Small intestine (tissue), 7 donors: ENCODE measurements around the gene HS3ST1. TPM values are rescaled to one million over a fixed set of nuclear protein-coding genes. Genes with fewer than 3 reads are reported as not detected.
A peak's percentile ranks its signal among the peaks of the same experiment; 100 is the strongest.

ENCODE experiments used
- DNase-seq, 2 donors: peaks; one replicate each; pipeline versions ENCODE4 v3.0.0 to v3.0.0-alpha.2; 2013
- FAIRE-seq: peaks from 2 replicates; lab custom pipeline; 2012; peaks lifted over from hg19 to GRCh38; lab: Jason Lieb, UNC
- H3K27ac ChIP-seq, 3 donors: one replicate each; pipeline ENCODE4 v1.5.1; 2013; ENCODE audit warnings: low read length in 2 of 3, mild to moderate bottlenecking in 2 of 3, control low read depth in 1 of 3, inconsistent platforms in 1 of 3, low read depth in 1 of 3, moderate library complexity in 1 of 3
- H3K27me3 ChIP-seq, 3 donors: one replicate each; pipeline ENCODE4 v1.6.1; 2013; ENCODE audit warnings: low read length in 3 of 3, inconsistent platforms in 1 of 3; ENCODE audit not compliant: control insufficient read depth in 3 of 3, insufficient read depth in 3 of 3
- H3K36me3 ChIP-seq, 3 donors: one replicate each; pipeline ENCODE4 v1.6.1; 2013; ENCODE audit warnings: low read length in 3 of 3, inconsistent platforms in 1 of 3, low read depth in 1 of 3, mild to moderate bottlenecking in 1 of 3, moderate library complexity in 1 of 3; ENCODE audit not compliant: control insufficient read depth in 3 of 3, insufficient read depth in 2 of 3
- H3K4me1 ChIP-seq, 3 donors: one replicate each; pipeline ENCODE4 v1.6.1; 2013; ENCODE audit warnings: low read length in 2 of 3, inconsistent platforms in 1 of 3, low read depth in 1 of 3, mild to moderate bottlenecking in 1 of 3, moderate library complexity in 1 of 3; ENCODE audit not compliant: control insufficient read depth in 3 of 3, insufficient read depth in 2 of 3
- H3K4me3 ChIP-seq, 3 donors: one replicate each; pipeline ENCODE4 v1.5.1; 2013; ENCODE audit warnings: low read length in 3 of 3, control low read depth in 1 of 3, inconsistent platforms in 1 of 3, low read depth in 1 of 3, mild to moderate bottlenecking in 1 of 3, moderate library complexity in 1 of 3
- H3K9me3 ChIP-seq, 2 donors: one replicate each; pipeline ENCODE4 v1.6.1; 2013; ENCODE audit warnings: low read depth in 1 of 2, low read length in 1 of 2; ENCODE audit not compliant: control insufficient read depth in 2 of 2, insufficient read depth in 1 of 2
- WGBS, 3 donors: extraction: QIAGEN DNeasy Blood & Tissue Kit; methylation state at CpG; one replicate each; pipeline ENCODE4 v1.1.7; 2013; 5-methylcytosine and 5-hydroxymethylcytosine counted together
- polyA plus RNA-seq, 4 donors: library from polyadenylated mRNA; stranded (reverse) in 3 of 4; unstranded in 1 of 4; fragments of 200-250 nt in 3 of 4; fragments of 120-200 nt in 1 of 4; gene quantifications; one replicate each; pipeline versions ENCODE4 v1.2.1 to v1.2.3, GENCODE V29; 2013
- donor health status: healthy with polysubstance abuse.
- donor health status: control.
- donor health status: control.
- donor health status: Bipolar disorder and iron deficiency.
- donor health status: healthy.

HS3ST1 gene
- polyA plus RNA-seq, 4 donors = 1.1 to 5.1 (median 1.1) TPM

GRCh38 chr4:11429699-11430045 is 978 bp upstream of the HS3ST1 start:
- H3K27ac ChIP-seq = peak overlapping the region in 2 of 3 donors; percentile 94 to 99

GRCh38 chr4:11428899-11429698 is 405 bp upstream of the HS3ST1 start:
- Histone ChIP-seq H3K4me1 (peaks cover 0 to 18% (median 5%) of the 10 kb centered on the region in 3 donors), H3K27me3 (peaks cover 0 to 33% (median 5%) of the 10 kb centered on the region in 3 donors), H3K9me3 (no peaks in the 10 kb centered on the region), H3K4me3 (peak overlapping the region; percentile 58 to 71 (median 68)), H3K36me3 (no peaks in the 10 kb centered on the region), H3K27ac (peak overlapping the region; percentile 69 to 99 (median 94))
- peak; percentile 91 to 95 for DNase-seq
- FAIRE-seq = no peak
- 2% methylated on average over 51 to 64 of the region's 64 CpGs for WGBS, 3 donors

More at GRCh38 chr4:11429699-11430045, 978 bp upstream of the HS3ST1 start:
- peaks cover 0 to 33% (median 5%) of the 10 kb centered on the region in 3 donors for H3K27me3 ChIP-seq
- H3K9me3 ChIP-seq = no peaks in the 10 kb centered on the region
- DNase-seq (peak in 1 of 2 donors; percentile 42), FAIRE-seq (peak; percentile 39)
- WGBS, 3 donors = 6 to 20% (median 18%) methylated on average over 8 of the region's 8 CpGs
- peak overlapping the region in 2 of 3 donors; percentile 68 to 71 for H3K4me3 ChIP-seq
- peaks cover 0 to 18% (median 5%) of the 10 kb centered on the region in 3 donors for H3K4me1 ChIP-seq
- H3K36me3 ChIP-seq = no peaks in the 10 kb centered on the region

GRCh38 chr4:11427121-11427996 is 1.3 kb downstream of the HS3ST1 start:
- 7 to 37% (median 27%) methylated on average over 37 to 45 of the region's 45 CpGs for WGBS, 3 donors
- DNase-seq (peak in 1 of 2 donors; percentile 33), FAIRE-seq (no peak)
- no peaks in the 10 kb centered on the region for H3K9me3 ChIP-seq
- peaks cover 0 to 33% (median 5%) of the 10 kb centered on the region in 3 donors for H3K27me3 ChIP-seq
- peaks cover 0 to 18% (median 5%) of the 10 kb centered on the region in 3 donors for H3K4me1 ChIP-seq
- H3K4me3 ChIP-seq = peak overlapping the region; percentile 4 to 71 (median 68)
- H3K27ac ChIP-seq = no peak overlapping the region
- H3K36me3 ChIP-seq = no peaks in the 10 kb centered on the region

DNA sequence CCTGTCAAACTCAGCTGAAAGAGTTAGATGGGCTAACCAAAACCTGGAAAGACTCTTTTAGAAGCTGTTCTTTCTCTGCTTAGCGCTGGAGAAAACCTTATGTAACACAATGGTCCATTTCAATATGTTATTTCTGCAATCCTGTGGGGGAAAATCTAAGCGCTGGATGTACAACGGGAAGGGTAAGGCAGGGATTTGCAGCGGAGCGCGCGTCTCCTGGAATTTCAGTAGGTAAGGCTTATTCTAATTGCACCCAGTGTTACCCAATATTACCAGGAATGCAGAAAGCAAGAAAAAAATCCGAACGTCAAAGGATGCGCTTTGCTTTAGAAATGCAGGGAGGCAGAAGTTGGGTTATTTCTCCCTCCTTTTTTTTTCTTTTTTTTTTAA is 2.0 kb downstream of the HS3ST1 start:
- no peak for FAIRE-seq
- Histone ChIP-seq H3K36me3 (no peaks in the 10 kb centered on the region), H3K27me3 (peaks cover 0 to 33% (median 5%) of the 10 kb centered on the region in 3 donors), H3K4me1 (peaks cover 0 to 16% (median 5%) of the 10 kb centered on the region in 3 donors), H3K4me3 (peak overlapping the region in 1 of 3 donors; percentile 68), H3K27ac (no peak overlapping the region), H3K9me3 (no peaks in the 10 kb centered on the region)
- DNase-seq = no peak
- 49 to 88% (median 86%) methylated on average over 10 of the region's 10 CpGs for WGBS, 3 donors

GRCh38 chr4:11426003-11426402 is 2.7 kb downstream of the HS3ST1 start:
- DNase-seq (no peak), FAIRE-seq (no peak)
- no peak overlapping the region for H3K4me3 ChIP-seq
- peaks cover 0 to 33% (median 5%) of the 10 kb centered on the region in 3 donors for H3K27me3 ChIP-seq
- H3K36me3 ChIP-seq = no peaks in the 10 kb centered on the region
- H3K4me1 ChIP-seq = peaks cover 0 to 15% (median 3%) of the 10 kb centered on the region in 3 donors
- no peaks in the 10 kb centered on the region for H3K9me3 ChIP-seq
- no peak overlapping the region for H3K27ac ChIP-seq
- 68 to 80% (median 75%) methylated on average over 3 of the region's 3 CpGs for WGBS, 3 donors

GRCh38 chr4:11424856-11425255 is 3.8 kb downstream of the HS3ST1 start:
- H3K27me3 ChIP-seq = peaks cover 0 to 33% (median 5%) of the 10 kb centered on the region in 3 donors
- H3K9me3 ChIP-seq = no peaks in the 10 kb centered on the region
- H3K36me3 ChIP-seq = no peaks in the 10 kb centered on the region
- peaks cover 0 to 15% (median 7%) of the 10 kb centered on the region in 3 donors for H3K4me1 ChIP-seq
- 80 to 90% (median 90%) methylated on average over 5 of the region's 5 CpGs for WGBS, 3 donors
- no peak overlapping the region for H3K27ac ChIP-seq
- DNase-seq (no peak), FAIRE-seq (no peak)
- H3K4me3 ChIP-seq = no peak overlapping the region

GRCh38 chr4:11424000-11424399 is 4.7 kb downstream of the HS3ST1 start:
- Histone ChIP-seq H3K27ac (no peak overlapping the region), H3K4me3 (no peak overlapping the region), H3K27me3 (peaks cover 0 to 28% (median 5%) of the 10 kb centered on the region in 3 donors), H3K36me3 (no peaks in the 10 kb centered on the region), H3K4me1 (peaks cover 0 to 15% (median 7%) of the 10 kb centered on the region in 3 donors), H3K9me3 (no peaks in the 10 kb centered on the region)
- FAIRE-seq (no peak), DNase-seq (peak; percentile 33 to 36)
- WGBS, 3 donors = 59 to 78% (median 74%) methylated on average over 4 of the region's 4 CpGs

DNA sequence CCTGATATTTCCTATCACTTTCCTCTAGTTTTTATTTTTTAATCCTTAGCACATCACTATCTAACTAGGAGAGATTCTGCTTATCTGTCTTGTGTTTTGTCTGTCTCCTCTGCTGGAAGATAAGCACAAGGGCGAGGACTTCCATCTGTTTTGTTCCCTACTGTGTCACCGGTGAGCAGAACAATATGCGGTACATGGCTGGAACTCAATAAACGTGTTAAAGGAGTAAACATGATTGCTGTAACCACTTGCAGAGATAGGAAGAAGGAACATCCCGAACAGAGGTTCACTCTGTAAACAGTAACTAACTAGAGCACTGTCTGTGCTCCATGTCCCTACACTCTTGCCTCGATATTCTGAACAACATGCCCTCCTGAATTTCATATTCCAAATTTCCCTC is 5.2 kb downstream of the HS3ST1 start:
- no peak overlapping the region for H3K4me3 ChIP-seq
- FAIRE-seq (no peak), DNase-seq (no peak)
- no peaks in the 10 kb centered on the region for H3K9me3 ChIP-seq
- H3K27ac ChIP-seq = no peak overlapping the region
- no peaks in the 10 kb centered on the region for H3K36me3 ChIP-seq
- H3K4me1 ChIP-seq = peaks cover 0 to 14% (median 7%) of the 10 kb centered on the region in 3 donors
- peaks cover 0 to 24% (median 5%) of the 10 kb centered on the region in 3 donors for H3K27me3 ChIP-seq
- WGBS, 3 donors = 67 to 83% (median 77%) methylated on average over 6 of the region's 6 CpGs
